Superior temporal gyrus (tissue), 1 donor: Measurements from ENCODE around the gene FBN1.

Experiments used
- DNase-seq: peaks from one replicate; pipeline ENCODE4 v3.0.0-alpha.2; 2016; ENCODE audit errors: extremely low spot score

The FBN1 gene

DNA sequence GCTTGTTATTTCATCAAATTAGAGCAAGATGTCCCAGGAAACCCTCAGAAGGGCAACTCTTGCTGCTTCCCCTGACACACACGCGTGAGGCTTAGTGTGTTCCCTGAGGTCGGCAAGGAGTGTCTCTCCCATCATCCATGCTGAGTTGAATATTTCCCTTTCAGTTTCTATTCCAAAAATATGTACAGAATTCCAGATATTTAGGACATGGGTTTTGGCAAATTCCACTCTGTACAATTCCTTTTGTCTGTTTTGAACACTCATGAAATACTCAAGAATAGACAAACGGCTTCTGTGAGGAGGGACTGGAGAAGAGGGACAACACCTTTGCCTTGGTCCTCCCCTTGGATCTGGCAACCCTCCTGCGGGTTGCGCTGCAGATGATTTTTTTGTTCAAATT, 176.2 kb downstream of the FBN1 start:
- no peak for DNase-seq

DNA sequence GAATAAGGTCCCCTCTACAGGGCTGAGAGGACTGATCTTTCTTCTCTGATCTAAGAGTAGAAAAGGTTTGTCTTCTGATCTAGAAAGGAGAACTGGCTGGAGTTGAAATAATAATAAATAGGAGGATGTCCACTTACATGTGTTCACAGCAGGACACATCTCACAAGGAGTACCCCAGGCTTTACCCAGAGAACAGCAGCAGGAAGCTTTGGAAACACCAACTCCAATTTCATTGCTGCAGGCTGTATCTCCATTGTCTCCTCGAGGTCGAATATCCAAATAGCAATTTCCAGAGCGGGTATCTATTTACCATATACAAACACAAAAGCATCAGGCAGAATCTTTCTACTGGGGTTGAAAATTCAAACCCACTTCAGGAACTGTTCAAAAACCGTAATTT, 177.7 kb downstream of the FBN1 start:
- no peak for DNase-seq

DNA sequence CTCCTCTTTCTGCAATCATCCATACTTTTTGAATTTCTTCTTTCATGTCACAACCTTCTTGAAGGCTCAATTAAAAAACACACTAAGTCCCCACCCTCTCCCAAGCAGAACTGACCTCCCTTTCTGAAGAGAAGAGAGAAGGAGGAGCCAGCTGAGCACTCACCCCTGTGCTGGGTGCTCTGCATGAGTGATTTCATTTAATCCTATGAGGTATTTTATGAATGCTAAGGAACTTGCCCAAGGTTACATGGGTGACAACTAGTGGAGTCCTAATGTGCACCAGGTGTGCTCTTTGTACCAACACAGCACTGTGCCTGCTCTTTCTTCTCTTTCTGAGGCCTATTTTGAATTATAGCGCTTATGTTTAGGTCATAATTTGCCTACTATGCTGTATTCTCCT, 178.7 kb downstream of the FBN1 start:
- no peak for DNase-seq

DNA sequence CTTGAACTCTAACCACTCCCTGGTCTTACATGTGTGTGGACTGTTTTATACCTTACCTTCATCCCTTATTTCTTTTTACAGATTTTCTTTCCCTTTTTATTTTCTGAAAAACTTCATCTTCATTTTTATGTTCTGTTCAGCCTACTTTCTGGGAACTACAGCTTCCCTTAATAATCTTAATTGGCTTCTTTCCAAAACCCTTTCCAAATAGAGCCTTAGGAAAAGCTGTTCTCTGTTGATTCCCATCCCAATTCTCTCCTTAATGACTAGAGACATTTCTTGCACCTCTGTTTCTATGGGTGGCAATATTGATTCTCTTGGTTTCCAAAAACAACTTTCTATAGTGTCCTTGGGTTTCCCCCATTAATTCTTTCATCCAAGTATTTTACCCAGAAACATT, 179.4 kb downstream of the FBN1 start:
- DNase-seq: no peak

DNA sequence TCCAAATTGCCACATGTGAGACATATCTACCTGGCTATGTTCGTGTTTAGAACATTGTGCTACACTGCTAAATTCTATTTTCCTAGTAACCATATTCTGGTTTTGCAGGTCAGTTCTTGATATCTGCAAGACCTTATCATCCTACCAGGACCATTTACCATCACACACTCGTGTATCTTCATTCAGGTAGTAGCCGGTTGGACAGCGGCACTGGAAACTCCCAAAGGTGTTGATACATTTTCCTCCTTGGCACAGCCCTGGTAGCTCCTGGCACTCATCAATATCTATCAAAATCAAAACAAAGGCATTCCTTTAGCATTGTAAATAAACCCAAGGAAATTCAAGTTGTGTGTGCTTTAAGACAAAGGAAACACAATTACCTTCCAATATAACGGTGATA, 180.1 kb downstream of the FBN1 start:
- DNase-seq: no peak

DNA sequence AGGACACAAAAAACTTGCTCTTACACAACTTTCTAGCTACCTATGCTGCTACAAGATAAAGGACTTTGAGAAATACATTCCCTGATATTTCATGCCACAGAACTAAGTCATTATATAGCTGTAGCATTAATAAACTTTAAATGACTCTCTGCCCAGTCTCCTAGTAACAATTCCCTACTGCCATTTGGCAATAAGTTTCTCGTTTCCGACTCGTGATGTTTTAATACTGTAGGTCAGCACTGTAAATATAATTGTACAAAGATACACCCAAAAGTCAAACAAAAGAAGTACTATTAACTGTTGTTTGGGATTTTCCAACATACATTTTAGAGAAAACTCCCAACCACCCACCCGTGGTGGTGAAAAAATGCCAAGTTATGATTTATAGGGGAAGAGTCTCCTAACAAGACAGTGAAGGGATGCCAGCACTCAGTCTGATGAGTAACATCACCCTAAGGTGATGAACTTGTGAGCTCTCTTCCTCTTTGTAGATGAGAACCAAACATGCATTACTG, 182.1 kb downstream of the FBN1 start:
- DNase-seq: no peak

DNA sequence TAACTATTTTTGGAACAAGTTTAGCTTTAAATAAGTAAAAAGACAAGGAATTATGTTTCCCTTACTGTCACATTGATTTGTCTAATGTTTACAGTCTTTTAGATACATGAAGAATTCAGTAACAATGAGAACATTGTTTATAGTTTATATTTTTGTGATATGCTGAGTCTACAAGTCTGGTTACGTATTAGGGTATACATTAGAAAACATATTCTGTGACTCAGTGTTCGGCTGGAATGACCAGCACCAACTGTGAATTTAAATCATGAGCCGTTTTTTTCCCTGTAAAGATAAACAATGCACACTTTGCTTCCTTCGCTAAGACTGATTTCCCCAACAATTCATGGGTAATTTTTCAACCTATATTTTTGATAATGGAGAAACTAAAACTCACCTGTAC, 182.8 kb downstream of the FBN1 start:
- no peak for DNase-seq

DNA sequence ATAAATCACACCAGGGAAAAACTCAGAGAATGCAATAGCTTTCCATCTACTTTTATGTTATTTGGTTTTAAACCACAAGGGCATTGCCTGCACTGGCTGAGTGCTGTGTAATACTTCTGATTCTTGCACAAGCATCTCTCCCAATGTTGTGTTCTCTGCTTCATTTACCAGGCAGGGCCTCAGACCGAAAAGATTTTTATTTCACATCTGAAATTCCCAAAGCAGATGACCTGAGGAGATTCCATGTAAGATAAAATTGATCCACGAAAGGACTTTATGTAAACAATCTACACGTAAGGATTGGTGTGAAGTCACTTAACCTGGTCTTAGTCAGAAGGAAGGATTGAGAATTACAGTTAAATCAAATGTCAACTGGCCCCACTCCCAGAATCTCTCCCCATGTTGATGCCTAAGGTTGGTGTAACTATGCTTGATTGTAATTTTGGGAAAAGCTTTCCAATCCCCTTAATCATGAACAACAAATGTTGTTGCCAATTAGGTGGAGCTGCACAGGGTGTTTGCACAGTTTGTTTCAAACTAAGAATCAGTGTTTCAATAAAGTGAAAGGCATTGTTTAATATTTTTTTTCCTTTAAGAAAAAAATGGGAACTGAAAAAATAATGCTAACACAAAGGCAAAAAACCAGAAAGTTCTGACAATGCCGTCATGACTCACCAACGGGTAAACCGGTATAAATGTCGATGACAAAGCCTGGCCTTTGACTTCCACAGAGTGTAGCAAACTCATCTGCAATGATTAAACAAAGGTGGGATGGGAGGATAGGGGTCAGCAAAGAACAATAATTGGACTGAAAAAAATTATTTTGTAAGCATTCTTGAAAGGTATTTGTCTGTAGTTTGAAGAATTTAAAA, 185.7 kb downstream of the FBN1 start:
- no peak for DNase-seq

DNA sequence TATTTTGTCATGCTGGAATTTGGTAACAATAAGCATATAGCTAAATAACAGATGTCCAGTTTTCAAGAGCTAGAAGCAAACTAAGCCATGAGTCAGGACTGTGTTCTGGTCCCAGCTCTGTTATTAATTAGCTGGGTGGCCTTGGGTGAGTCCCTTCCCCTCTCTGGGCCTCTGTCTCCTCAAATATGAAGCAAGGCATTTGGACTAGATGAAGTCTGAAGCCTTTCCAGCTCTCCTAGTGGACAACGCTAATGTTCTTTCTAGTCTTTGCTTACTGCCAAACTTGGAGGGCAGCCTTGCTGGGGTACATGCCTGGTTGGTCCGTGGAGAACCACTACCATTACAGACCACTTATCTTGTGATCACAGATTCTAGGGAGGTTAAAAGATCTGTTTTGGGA, 186.6 kb downstream of the FBN1 start:
- DNase-seq: no peak

DNA sequence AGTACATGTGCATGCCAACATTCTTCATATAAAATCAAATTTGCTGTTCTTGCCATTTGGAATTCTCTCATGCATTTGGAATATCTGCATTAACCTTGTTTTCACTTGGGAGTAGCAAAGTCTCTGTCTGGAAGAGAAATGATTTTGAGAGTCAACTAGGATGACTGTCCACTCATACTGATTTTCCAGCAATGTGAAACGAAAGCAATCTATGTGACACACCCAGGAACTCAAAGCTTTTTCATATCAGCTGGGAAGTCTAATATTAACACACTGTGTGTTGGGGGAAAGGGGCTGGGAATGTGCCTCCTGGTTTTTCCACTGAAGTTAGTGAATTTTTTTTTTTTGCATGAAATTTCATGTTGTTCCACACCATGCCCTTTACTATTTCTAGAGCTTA, 189.4 kb downstream of the FBN1 start:
- DNase-seq: no peak

DNA sequence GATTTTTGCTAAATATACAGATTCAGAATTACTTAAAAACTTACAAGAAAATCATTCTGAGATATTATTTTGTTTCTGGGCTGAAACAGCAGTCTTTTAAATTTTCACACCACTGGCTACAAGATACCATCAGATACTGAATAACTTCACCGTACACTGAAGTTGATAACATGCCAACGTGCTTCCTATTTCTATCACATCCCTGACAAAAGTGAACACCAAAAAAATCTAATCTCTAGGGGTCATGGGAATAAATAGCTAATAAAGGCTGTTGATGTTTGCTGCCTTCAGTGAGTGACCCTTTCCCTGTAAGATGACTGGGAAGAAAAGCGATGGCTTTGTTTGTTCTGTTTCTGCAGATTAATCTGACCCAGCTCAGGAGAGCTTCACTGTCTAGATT, 193.8 kb downstream of the FBN1 start:
- DNase-seq: no peak

DNA sequence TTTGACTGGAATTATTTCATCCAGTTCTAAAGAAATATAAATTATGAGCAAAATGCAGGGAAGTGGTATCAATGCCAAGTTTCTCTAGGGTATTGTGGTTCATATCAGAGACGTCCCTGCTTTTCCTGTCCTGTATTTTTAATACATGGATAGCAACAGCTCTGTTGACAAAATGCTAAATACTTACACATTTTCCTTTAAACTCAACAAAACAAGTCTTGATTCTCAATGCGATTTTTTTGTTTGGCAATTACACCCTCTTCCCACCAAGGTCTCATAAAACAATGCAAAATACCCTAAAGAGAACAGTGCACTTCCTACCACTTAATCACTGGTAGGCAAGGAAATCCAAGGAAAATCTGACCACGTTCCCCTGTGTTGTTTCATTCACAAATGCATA, 194.3 kb downstream of the FBN1 start:
- no peak for DNase-seq

DNA sequence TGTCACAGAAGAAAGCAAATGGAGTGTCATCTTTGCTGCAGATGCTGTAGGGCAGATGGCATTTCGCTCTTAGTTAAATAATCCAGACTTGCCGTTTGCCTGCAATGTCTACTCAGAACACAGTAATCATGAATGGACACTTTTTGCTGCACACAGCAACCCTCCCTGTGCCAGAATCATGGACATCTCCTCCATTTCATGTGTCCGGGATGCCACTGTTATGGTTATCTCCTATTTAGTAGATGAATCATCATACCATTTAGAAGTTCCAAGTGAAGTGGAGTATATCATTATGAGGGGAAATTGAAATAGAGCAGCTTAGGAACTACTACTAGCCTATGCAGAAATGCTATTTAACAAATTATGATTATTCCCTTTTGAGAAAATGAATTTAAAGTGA, 195.8 kb downstream of the FBN1 start:
- peak; percentile 27 for DNase-seq

DNA sequence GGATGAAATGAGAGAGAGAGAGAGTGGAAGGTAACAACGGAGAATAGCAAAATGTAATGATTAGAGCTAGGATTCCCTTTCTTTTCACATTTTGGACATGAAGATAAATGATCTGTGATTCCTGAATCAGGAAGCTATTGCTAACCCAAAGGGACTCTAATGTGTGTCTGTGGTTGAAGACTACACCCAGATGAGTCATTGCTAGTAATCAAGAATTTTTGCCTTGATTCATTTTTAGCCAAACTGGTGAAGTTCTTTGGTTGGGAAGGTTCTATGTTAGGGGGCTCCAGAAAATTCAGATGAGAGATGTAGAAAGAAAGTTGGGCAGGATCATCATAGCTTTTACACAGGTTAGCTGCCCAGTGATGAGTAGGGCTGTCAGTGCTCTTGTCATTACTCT, 197.9 kb downstream of the FBN1 start:
- no peak for DNase-seq

DNA sequence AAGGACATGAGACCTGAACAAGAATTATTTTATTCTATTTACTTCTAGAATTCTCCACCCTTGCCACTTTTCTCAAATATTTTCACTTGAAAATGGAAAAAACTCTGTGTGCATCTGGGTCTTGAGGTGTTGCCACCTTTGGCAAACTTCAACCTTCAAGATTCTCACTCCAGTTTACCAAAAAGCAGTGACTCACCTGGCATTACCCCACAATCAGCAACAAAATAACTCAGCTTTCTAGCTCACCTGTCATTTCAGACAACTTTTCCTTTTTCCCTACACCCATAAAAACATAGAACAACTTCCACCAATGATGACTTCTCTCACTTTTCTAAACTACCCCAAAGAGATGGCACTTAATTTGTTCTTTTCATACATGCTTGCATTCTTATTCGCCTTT, 198.5 kb downstream of the FBN1 start:
- no peak for DNase-seq

DNA sequence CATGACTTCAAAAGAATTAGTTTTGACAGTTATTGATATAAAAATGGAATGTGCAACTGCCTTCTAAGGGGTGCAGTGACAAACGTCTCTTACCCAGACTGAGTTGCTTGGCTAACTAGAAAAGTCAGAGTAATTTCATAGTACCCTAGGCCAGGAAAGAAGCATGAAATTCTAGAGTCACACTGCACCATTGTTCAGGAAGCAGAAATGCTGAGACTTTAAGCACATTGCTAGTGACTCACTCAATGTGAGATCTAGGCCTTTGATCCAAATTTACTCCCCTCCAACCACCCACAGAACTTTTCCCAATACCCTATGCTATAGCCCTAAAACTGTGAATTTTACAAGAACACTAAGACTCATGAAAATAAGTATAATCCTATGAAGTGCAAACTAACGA, 203.5 kb downstream of the FBN1 start:
- DNase-seq: peak; percentile 25

DNA sequence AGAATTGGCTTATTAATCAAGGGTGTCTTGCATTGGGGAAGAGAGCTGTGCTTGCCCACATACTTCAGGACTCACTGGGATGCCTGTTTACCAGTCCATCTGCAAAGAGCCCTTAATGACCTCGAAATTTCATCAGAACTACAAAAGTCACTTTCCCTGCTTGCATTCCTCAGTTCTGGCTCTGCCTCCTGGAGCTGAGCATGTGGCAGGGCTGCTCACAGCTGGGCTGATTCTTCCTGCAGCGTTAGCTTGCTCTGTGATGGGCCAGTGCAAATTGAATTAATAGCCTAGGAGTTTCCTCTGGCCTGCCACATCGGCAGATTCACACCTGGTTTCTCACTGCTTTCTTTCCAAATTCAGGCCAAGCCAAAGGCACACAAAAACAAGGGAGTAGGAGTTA, 205.4 kb downstream of the FBN1 start:
- no peak for DNase-seq

DNA sequence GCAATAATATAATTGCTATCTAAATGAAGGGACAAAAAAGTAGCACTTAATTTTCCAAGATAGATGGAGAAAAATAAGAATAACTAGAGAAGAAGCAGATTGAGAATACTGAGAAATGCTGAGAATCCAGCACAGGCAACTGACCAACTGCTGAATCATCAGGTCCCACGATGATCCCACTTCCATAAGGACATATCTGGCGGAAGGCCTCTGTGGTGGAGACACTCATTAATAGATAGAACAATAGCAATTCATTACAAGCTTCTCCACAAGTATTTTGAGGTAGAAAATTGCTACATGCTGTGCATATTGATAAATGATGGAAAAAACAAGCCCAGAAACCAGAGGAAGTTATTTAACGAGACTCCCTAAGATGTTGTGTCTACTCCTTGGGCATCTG, 208.3 kb downstream of the FBN1 start:
- no peak for DNase-seq

DNA sequence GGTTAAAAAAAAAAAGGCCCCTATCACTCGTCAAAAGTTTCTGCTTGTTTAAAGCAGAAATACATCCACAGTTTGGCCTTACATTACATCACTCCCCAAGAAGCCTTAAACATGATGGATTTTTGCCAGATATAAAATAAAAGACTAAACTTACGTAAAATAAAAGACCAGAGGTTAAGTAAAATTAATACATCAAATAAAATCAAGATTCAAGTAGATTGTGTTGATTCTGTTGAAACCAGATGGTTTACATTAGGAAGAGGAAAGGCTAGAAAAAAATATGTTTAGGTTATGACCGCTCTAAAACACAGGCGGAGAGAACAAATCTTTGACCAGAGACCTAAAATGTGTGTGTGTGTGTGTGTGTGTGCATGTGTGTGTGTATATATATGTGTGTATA, 210.2 kb downstream of the FBN1 start:
- DNase-seq: no peak

DNA sequence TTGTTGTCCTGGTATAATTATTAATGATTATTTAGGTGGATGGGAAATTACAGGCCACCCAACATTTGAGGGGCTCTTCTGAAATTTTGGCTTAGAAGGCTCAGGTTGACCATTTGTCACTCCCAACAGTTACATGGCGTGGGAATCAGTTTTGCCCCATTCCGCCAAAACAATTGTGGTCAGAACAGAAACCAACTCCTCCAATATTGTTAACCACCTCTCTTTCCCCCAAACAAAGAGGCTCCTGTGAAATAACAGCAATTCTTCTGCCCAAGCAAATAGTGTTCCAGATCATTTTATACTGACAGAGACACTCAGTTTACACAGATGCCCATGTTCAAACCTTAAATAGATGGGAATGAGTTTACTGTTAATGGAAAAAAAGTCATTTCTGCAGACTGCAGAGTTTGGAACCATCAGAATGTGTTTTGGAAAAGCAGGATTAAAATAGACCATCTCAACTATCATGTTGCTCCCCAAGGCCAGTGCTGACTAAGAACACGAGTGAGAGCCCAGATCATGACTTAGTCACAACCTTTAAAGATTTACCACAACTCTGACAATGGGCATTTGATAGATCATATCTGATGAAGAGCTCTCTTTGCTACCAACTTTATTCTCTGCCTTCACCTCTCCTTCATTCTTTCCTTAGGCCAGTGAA, 212.2 kb downstream of the FBN1 start:
- no peak for DNase-seq

DNA sequence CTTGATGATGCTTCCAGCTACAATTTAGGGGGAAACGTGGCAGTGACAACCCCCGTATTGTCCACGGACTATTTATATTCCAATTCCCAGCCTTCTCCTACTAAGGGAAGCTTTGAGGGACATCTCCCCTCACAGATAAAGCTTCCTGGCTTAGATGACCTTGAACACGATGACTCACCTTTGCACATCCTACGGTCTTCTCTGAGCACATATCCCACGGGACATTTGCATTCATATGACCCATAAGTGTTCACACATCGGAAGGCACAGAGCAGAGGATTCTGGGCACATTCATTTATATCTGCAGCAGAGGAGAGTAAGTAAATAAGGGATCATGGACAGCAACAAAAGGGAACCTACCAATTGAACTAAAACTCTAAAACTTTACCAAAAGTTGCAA, 212.8 kb downstream of the FBN1 start:
- DNase-seq: no peak

DNA sequence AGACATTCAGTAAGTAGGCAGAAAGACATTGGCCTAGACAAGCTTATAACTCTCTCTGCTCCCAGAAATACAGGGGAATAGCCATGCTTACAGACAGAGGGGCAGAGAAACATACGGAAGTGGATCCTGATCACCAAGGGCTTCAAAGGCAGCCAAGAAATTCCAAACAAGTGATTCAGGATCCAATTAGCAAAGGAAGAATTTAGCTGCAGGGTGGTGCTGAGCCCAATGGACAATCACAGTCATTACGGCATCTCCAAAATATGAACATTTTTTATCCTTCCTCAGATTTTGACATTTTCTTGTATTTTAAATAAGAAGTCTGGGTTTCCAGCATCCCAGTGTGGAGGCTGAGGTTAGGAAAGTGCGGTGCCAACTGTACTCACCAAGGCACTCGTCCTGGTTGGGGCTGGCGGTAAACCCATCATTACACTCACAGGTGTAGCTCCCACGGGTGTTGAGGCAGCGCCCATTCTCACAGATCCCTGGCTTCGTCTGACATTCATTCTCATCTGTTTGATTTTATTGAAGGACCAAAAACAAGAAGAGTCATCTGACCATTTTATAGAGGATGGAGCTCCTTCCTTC, 217.5 kb downstream of the FBN1 start:
- no peak for DNase-seq

DNA sequence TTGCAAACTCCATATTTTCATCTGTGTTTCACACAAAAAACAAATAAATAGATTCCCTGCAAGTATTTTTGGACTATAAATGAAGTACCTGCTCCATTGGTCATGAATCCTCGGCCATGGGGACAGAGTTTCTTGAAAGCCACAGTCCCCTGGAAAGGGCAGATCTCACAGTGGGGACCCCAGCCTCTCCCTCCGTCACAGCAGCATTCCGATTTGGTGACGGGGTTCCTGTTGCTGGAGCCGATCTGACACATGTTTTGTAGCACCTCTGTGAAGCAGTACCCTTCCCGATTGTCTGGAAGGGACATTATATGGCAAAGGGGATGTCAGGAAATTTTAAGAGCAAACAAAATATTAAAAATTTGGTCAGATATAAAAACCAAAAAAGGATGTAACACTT, 218.0 kb downstream of the FBN1 start:
- DNase-seq: no peak
